BE2C (cell line): ENCODE measurements around the gene APEX1.

Experiments used
- DNase-seq: peaks from one replicate; pipeline ENCODE4 v3.0.0-alpha.2; 2020
- H3K27me3 ChIP-seq: fragments of 250-450 bp; sonication (Bioruptor Pico); 2 replicates; pipeline ENCODE4 v1.5.1; 2020; ENCODE audit warnings: mild to moderate bottlenecking
- H3K36me3 ChIP-seq: fragments of 250-450 bp; sonication (Bioruptor Pico); 2 replicates; pipeline ENCODE4 v1.5.1; 2020; ENCODE audit warnings: mild to moderate bottlenecking
- H3K4me1 ChIP-seq: fragments of 250-450 bp; sonication (Bioruptor Pico); 2 replicates; pipeline ENCODE4 v1.5.1; 2020
- H3K4me3 ChIP-seq: 2 replicates; pipeline ENCODE4 v1.5.1; 2011; ENCODE audit warnings: low read depth, low read length
- H3K9me3 ChIP-seq: fragments of 250-450 bp; sonication (Bioruptor Pico); 2 replicates; pipeline ENCODE4 v1.5.1; 2020
- CTCF ChIP-seq: IDR thresholded peaks from 2 replicates; pipeline ENCODE4 v1.5.1; 2012; ENCODE audit warnings: mild to moderate bottlenecking, low read depth, low read length

The APEX1 gene

GRCh38 chr14:20489093-20489994 lies 34.3 kb downstream of the APEX1 start:
- no peaks in the 10 kb centered on the region for H3K9me3 ChIP-seq

GRCh38 chr14:20490563-20490962 lies 35.5 kb downstream of the APEX1 start:
- Histone ChIP-seq H3K9me3 (no peaks in the 10 kb centered on the region), H3K4me3 (no peak overlapping the region), H3K36me3 (no peaks in the 10 kb centered on the region), H3K27me3 (peaks cover 5% of the 10 kb centered on the region), H3K4me1 (0 out of 2 replicates have a peak, but pooled peaks cover 2% of the 10 kb centered on the region)
- DNase-seq = no peak
- TF ChIP-seq CTCF = no peak

More at GRCh38 chr14:20489093-20489994, 34.3 kb downstream of the APEX1 start:
- TF ChIP-seq CTCF = no peak
- DNase-seq = no peak
- Histone ChIP-seq H3K4me1 (0 out of 2 replicates have a peak, but pooled peaks cover 2% of the 10 kb centered on the region), H3K27me3 (peaks cover 3% of the 10 kb centered on the region; the same call in 1 of the 2 replicates), H3K36me3 (no peaks in the 10 kb centered on the region), H3K4me3 (no peak overlapping the region)

- DNase-seq = no peak
- Histone ChIP-seq H3K36me3 (no peaks in the 10 kb centered on the region), H3K9me3 (no peaks in the 10 kb centered on the region), H3K4me3 (no peak overlapping the region), H3K4me1 (no peaks in the 10 kb centered on the region), H3K27me3 (peaks cover 5% of the 10 kb centered on the region)
- no peak for TF ChIP-seq CTCF
Measured at GRCh38 chr14:20492486-20492885, 37.5 kb downstream of the APEX1 start.

- no peaks in the 10 kb centered on the region for H3K4me1 ChIP-seq
- DNase-seq = no peak
- no peak overlapping the region for H3K4me3 ChIP-seq
Measured at GRCh38 chr14:20493634-20494033, 38.6 kb downstream of the APEX1 start.

GRCh38 chr14:20494935-20495766 lies 40.1 kb downstream of the APEX1 start:
- Histone ChIP-seq H3K9me3 (no peaks in the 10 kb centered on the region), H3K36me3 (no peaks in the 10 kb centered on the region), H3K27me3 (peaks cover 5% of the 10 kb centered on the region), H3K4me3 (no peak overlapping the region), H3K4me1 (no peaks in the 10 kb centered on the region)
- DNase-seq = no peak
- no peak for TF ChIP-seq CTCF

More at GRCh38 chr14:20493634-20494033, 38.6 kb downstream of the APEX1 start:
- Histone ChIP-seq H3K27me3 (peaks cover 5% of the 10 kb centered on the region), H3K9me3 (no peaks in the 10 kb centered on the region), H3K36me3 (no peaks in the 10 kb centered on the region)
- TF ChIP-seq CTCF = no peak
